Sciatic nerve (tissue), 2 donors: ENCODE results near the gene CYP2A13. TPM values are rescaled to one million over a fixed set of nuclear protein-coding genes. Genes with fewer than 3 reads are reported as not detected.
A peak's percentile ranks its signal among the peaks of the same experiment; 100 is the strongest.
"Not testable (repeated sequence)": the region's sequence is repeated elsewhere in the genome, so short reads cannot be mapped to it uniquely, and the experiment has no call there.

Source experiments
- ATAC-seq: fragments of 200-7000 bp; cut with Tn5 transposase; one replicate; pipeline ENCODE4 v1.9.1; 2020; ENCODE audit warnings: mild to moderate bottlenecking, moderate library complexity
- DNase-seq: peaks from one replicate; pipeline ENCODE4 v3.0.0-alpha.2; 2020; ENCODE audit warnings: low spot score
- intact Hi-C: fragments of 100-400 bp; cut with DNase I; formaldehyde crosslinking; loops from one replicate; pipeline ENCODE4 v1.14.2; 2022
- total RNA-seq: library from RNA; stranded (reverse); fragmentation: NEBNext Ultra II Directional; extraction: Animal tissue kit (Norgen Biotek cat#: 25700); gene quantifications from one replicate; pipeline ENCODE4 v1.2.1, GENCODE V29; 2021
- donor health status: DM: no; HTN: no; CAD: no.
- donor health status: DM: no; HTN: no; CAD: no.

The CYP2A13 gene
- total RNA-seq, 1 donor from 2014 or later = not detected

DNA sequence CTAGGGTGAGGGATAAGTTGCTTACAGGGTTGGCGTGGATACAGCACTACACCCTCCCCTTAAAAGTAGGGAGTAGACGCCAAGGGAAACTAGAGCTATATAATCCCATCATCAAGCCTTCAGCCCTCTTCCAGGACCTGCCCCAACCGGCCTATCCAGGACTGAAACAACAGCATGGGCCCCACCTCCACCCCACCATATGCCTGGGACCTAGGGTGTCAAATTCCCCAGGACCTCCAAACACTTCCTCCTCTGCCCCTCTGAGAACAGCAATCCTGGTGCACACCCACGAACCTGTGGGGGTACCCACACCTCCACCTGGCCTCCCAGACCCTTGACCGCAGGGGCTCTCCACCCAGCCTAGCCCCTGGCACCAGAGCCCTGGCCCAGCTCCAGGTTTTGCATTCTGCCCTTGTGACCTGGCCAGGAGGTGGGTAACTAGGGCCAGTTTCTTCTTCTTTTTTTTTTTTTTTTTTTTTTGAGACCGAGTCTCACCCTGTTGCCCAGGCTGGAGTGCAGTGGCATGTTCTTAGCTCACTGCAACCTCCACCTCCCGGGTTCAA, 24.6 kb downstream of the CYP2A13 start:
- intact Hi-C loops = no loop called here
- DNase-seq (peak; percentile 51), ATAC-seq (no peak)

DNA sequence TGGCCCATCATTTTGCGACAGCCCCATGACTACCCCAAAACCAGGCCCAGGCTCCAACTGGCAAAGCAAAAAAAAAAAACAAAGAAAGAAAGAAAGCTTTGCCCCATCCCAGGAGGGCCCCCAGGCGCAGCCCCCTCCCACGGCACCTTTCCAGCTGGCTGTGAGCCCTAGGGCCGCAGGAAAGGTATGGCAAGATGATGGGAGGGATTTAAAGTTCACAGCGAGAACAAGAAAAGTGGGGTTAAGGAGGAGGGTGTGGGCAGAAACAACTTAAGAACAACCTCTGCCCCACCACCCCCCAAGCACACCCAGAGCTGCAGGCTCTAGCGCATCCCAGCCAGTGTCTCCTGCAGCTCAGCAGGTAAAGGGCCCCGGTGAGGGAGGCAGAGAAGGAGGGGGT, 25.9 kb downstream of the CYP2A13 start, which contains the start of gene CYP2F1:
Gene CYP2F1 (plus strand): TSS at position 301 of the 400 bp plus-strand sequence. CDS start 1,757 bp downstream, outside the sequence.
- intact Hi-C loops = no loop called here
- DNase-seq (peak; percentile 32), ATAC-seq (no peak)

DNA sequence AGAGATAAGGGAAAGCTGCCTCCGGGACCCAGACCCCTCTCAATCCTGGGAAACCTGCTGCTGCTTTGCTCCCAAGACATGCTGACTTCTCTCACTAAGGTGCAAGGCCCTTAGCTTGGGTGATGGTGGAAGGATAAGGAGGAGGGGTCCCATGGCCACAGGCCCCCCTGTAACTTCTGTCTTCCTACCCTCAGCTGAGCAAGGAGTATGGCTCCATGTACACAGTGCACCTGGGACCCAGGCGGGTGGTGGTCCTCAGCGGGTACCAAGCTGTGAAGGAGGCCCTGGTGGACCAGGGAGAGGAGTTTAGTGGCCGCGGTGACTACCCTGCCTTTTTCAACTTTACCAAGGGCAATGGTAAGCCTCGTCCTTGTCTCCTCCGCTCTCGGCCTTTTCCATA, 28.0 kb downstream of the CYP2A13 start:
- intact Hi-C loops = no loop called here
- no peak for DNase-seq
- ATAC-seq = no peak

DNA sequence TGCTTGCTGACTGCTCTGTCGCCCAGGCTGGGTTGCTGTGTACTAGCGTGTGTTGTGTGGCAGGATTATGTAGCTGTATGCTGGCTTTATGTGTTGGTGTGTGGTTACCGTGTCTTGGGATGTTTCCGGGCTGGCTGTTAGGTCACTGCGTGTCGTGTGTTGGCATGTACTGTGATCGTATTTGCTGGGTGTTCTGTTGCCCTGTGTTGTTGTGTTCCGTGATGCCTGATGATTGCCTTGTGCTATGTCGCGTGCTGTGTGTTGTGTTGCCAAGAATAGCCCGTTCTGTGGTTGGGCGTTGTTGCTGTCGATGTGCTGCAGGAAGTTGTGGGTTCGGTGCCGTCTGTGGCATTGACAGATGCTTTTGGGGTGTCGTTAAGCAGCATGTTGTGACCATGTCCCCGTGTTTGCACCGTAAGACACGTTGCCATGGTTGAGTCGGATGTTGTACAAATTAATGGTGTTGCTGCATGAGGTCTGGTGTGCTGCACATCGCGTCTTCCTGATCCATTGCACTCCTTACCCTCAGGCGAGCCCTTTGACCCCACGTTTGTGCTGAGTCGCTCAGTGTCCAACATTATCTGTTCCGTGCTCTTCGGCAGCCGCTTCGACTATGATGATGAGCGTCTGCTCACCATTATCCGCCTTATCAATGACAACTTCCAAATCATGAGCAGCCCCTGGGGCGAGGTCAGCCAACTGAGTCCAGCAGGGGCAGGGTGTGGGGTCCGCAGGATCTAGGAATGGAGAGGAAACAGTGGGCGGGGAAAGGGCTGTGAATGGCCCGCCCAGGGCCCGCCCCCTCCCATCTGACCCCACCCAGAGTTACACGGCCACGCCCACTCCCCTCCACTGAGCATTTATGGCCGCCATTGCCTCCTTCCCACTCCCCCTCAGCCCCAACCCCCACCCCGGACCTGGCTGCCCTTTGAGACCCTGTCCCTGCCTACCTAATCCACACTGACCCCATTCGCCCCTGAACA, 33.0 kb downstream of the CYP2A13 start:
- not testable (repeated sequence) for DNase-seq, ATAC-seq

DNA sequence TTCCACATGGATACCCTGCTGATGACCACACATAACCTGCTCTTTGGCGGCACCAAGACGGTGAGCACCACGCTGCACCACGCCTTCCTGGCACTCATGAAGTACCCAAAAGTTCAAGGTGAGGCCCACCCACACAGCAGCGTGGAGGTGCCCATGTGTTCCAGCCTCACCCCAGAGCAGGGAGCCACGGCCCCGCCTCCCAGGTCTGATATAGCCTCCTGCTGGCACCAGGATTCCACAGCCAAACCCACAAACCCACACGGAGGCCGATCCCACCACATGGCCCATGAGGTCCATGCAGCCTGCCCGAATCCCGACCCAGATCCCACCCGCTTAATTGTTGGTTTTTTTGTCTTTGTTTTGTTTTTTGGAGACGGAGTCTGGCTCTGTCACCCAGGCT, 34.6 kb downstream of the CYP2A13 start:
- intact Hi-C loops, ATAC-seq, DNase-seq: not testable (repeated sequence)

More for the DNA sequence above, 33.0 kb downstream of the CYP2A13 start:
- intact Hi-C loops = not testable (repeated sequence)

DNA sequence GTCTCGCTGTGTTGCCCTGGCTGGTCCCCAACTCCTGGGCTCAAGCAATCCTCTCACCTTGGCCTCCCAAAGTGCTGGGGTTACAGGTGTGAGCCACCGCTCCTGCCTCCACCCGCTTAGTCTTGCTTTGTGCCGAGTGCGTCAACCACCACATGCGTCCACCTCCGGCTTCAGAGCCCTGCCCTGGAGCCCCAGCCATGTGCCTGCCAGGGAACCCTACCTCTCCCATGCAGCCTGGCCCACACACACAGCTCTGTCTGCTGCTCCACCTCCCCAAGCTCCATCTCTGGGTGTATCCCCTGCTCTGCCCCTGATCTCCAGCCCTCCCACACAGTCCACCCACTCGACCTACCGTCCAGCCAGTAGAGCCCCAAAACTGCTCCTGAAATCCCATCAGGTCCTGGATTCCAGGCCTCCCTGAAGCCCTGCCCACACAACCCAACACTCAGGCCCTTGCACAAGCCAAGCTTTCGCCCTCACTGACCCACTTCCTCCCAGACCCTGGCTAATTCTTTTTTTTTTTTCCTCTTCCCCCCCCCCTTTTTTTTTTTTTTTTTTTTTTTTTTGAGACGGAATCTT, 35.6 kb downstream of the CYP2A13 start:
- no peak for ATAC-seq
- no peak for DNase-seq
- intact Hi-C loops = no loop called here

DNA sequence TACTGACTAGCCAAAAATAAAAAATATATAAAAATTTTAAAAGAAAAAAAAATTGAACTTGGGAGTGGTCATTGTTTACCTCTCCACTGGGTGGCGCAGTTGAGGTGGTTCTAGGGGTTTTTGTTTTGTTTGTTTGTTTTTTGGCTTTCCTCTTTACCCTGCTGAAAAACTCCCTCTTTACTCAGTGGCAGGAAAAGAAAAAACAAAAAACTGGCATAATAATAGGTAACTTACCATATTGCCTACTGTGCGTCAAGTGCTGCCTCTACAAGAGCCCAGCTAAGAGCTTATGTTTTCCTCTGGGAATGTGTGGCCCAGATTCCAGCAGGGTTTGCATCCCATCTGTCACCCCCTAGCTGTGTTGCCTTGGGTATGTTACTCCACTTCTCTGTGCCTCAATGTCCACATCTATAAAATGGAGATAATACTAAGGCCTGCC, 38.5 kb downstream of the CYP2A13 start:
- DNase-seq, ATAC-seq, intact Hi-C loops: not testable (repeated sequence)

DNA sequence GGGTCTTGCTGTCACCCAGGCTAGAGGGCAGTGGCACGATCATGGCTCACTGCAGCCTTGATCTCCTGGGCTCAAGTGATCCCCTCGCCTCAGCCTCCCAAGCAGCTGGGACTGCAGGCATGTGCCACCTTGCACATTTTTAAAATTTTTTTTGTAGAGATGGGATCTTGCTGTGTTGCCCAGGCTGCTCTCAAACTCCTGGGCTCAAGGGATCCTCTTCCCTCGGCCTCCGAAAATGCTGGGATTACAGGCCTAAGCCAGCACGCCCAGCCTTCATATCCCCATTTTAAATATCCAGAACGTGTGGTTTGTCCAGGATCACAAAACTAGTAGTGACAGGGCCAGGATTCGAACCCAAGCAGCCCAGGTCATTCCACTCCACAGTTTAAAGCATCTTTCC, 39.1 kb downstream of the CYP2A13 start:
- intact Hi-C loops, DNase-seq, ATAC-seq: not testable (repeated sequence)

DNA sequence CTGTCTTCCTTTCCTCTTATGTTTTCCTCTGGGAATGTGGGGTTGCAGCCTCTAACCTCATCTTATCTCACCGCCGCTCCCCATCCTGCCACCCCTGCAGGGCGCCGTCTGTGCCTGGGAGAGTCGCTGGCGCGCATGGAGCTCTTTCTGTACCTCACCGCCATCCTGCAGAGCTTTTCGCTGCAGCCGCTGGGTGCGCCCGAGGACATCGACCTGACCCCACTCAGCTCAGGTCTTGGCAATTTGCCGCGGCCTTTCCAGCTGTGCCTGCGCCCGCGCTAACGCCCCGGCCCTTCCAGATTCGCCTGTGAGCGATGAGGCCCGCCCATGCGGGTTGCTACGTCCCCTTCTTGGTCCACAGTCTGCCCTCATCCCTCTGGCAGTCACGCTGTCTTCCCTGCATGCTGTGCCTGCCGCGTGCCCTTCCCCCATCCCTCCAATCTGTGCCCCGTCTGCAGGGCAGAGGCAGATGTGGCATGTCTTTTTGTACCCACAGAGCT, 39.6 kb downstream of the CYP2A13 start:
- peak; percentile 87 for DNase-seq
- intact Hi-C loops = not testable (repeated sequence)
- ATAC-seq = peak; percentile 97

DNA sequence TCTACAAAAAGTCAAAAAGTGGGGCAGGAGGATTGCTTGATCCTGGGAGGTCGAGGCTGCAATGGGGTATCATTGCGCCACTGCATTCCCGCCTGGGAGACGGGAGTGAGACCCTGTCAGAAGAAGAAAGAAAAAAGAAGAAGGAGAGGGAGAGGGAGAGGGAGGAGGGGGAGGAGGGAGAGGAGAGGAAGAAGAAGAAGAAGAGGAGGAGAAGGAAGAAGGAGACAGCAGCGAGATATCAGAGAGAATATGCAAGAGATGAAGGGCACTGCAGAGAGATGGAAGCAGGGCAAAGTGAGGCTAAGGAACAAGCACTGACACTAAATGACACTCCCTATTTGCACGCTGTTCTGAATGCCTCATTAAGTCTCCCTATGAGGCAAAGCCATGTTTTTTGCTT, 40.4 kb downstream of the CYP2A13 start:
- no peak for ATAC-seq
- DNase-seq = no peak
- intact Hi-C loops = no loop called here

DNA sequence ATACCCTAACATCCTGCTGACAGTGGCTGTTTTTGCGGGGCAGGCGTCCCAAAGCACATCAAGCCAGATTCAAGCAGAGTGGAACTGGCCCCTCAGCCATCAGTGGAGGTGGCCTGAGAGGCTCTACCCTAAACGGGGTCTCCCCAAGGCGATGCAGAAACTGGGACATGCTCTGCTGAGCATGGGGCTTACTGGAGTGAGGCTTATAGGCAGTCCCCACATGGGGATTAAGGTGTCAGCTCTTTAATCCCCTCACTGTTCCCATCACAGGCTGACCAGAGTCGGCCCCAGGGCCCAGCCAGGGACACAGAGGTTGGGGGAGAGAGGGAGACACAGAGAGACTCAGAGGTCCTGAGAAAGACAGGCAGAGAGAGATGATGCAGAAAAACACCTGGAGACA, 42.9 kb downstream of the CYP2A13 start:
- intact Hi-C loops = no loop called here
- no peak for ATAC-seq
- DNase-seq = no peak

DNA sequence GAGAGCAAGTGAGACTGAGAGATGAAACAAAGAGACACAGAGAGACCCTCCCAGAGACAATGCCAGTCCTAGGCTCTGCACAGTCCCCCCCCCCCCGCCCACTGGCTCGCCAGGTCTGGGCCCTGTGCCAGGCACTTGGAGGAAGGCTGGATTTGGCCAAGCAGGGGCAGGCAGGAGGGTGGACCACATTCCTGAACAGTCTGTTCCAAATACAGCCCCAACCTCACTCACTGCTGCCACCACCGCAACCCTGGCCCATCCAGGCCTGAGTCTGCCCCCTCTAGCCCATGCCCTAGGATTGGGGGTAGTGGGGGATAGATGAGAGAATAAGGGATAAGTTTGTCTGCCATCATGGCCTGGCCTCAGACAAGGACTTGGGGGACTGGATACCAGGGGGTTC, 45.0 kb downstream of the CYP2A13 start:
- ATAC-seq (no peak), DNase-seq (no peak)
- intact Hi-C loops = no loop called here

DNA sequence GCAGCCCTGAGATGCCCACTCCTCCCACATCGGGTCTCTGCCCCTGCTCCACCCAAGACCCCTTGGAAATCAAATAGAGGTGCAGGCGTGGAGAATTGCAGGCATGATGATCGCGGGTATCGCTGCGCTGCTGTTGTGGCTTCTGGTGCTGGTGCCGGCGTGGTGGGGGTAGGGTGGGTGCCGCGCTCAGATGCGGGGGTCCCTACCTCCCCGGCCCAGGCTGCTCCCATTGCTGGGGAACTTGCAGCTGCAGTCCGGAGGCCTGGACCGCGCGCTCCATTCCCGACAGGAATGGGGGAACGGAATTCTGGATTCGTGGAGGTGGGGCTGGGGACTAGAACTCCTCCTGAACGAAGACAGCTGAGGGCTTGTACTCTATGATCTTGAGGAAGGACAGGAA, 46.4 kb downstream of the CYP2A13 start:
- ATAC-seq (no peak), DNase-seq (no peak)
- intact Hi-C loops = no loop called here

DNA sequence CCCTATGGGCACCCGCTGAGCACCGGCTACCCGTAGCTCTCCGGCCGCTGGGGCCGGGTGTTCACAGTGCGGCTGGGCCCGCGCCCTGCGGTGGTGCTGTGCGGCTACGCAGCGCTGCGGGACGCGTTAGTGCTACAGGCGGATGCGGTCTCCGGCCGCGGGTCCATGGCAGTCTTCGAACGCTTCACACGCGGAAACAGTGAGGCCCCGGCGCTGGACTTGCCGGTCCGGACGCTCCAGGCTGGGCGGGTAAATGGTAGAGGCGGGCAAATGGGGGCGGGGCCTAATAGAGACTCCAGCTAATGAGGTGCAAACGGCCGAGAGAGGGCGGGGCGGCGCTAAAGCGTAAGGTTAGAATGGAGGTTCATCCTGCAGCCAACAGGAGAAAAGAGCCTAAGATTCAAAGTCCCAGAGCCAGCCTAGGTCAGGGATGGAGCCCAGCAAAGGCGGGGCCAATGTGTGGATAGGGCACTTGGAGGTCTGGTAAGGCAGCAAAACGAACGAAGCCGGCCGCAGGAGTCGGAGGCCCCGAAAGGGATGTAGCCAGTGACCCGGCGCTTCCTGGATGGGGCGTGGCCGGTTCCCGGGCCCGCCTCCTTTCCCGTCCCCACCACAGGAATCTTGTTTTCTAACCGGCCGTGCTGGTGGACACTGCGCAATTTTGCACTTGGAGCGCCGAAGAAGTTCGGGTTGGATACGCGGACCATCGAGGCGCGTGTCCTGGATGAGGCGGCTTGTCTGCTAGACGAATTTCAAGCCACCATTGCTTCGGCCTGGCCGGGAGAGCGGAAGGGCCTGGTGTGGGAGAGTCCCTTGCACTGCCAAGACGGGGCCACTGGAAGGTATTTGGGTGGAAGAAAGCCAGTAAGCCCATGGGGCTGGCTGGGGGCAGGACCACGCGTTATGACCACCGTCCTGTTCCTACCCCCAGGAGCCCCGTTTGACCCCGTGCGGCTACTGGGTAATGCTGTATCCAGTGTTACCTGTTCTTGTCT, 47.4 kb downstream of the CYP2A13 start:
- intact Hi-C loops = not testable (repeated sequence)
- DNase-seq (peak; percentile 77), ATAC-seq (peak; percentile 98)

DNA sequence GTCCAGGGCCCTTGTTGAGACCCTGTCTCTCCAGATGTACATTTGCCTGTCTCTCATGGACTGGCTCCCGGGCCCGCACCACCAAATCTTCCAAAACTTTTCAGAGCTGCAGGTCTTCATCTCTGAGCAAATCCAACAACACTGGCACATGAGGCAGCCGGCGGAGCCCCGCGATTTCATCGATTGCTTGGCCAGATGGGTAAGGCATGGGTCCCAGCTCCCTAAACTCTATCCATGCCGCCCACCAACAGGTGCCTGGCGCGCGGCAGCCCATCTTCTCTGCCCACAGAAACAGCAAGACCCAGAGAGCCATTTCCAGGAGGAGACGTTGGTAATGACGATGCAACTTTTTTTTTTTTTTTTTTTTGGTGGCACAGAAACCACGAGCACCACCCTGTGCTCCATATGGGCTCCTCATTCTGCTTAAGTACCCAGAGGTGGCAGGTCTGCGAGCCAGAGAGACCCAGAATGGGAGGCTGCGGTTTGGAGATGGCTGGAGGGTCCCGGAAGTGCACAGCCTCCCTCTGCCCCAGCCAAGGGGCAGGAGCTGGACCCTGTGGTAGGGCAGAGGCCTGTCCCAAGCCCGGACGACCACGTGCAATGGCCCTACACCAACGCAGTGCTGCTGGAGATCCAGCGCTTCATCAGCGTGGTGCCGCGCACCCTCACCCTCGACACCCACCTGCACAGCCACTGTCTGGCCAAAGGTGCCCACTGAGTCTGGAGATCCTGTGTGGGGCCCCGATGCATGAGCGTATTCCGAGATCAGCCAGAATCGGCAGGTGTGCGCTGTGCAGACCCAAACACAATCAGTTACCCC, 48.6 kb downstream of the CYP2A13 start:
- intact Hi-C loops = no loop called here
- ATAC-seq (no peak), DNase-seq (no peak)

DNA sequence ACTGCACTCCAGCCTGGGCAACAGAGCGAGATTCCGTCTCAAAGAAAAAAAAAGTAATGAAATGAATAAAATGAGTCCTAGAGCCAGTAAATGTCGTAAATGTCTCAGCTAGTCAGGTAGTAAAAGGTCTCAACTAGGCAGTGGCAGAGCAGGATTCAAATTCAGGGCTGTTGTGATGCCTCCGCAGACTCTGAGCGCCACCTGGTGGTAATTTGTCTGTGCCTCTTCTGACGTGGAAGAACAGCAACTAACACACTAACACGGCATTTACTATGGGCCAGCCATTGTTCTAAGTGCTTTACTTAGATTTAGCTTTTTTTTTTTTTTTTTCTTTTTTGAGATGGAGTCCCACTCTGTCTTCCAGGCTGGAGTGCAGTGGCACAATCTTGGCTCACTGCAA, 56.2 kb downstream of the CYP2A13 start:
- intact Hi-C loops = no loop called here
- peak; percentile 89 for DNase-seq
- peak; percentile 79 for ATAC-seq
